NB4 (cell line): Measurements from ENCODE around the gene POM121L2.

Experiments
- DNase-seq: peaks from one replicate; pipeline ENCODE4 v3.0.0; 2010; ENCODE audit warnings: low read depth
- H3K4me3 ChIP-seq: one replicate; pipeline ENCODE4 v1.5.1; 2011; ENCODE audit warnings: mild to moderate bottlenecking, low read depth, low read length, moderate library complexity
- MYC ChIP-seq: IDR thresholded peaks from 2 replicates; pipeline ENCODE4 v1.6.1; 2011; ENCODE audit warnings: low read depth, low read length
- POLR2A ChIP-seq: IDR thresholded peaks from 2 replicates; pipeline ENCODE4 v1.6.1; 2011; ENCODE audit warnings: mild to moderate bottlenecking; ENCODE audit not compliant: insufficient read length; ENCODE audit errors: extremely low read depth
- TF ChIP-seq, protein P1 (sequence below): IDR thresholded peaks from 2 replicates; pipeline ENCODE4 v1.6.1; 2011; ENCODE audit warnings: low read depth, low read length
- TF ChIP-seq, protein P2 (sequence below): IDR thresholded peaks from one replicate; pipeline ENCODE4 v1.5.1; 2012; ENCODE audit warnings: low read depth, low read length

Gene POM121L2

DNA sequence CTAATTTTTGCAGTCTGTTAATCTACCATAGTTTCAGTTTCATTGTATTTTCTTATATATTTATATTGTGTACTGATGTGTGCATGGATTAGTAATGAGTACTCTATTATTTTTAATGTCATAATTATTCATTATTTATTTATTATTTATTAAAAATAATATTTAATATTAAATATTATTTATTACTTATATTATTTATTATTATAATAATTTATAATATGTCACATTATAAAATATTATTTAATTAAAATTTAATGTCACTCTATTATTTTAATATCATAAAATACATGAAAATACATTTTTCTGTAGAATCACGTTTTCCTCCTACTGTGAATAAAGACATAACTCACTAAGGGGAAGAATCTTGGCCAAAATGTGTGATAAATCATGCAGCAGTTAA lies 30.5 kb downstream of the POM121L2 start:
- H3K4me3 ChIP-seq: peak overlapping the region; percentile 28
- TF ChIP-seq, protein P1, sequence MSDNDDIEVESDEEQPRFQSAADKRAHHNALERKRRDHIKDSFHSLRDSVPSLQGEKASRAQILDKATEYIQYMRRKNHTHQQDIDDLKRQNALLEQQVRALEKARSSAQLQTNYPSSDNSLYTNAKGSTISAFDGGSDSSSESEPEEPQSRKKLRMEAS: no peak
- TF ChIP-seq POLR2A (no peak), MYC (no peak)
- TF ChIP-seq, protein P2, sequence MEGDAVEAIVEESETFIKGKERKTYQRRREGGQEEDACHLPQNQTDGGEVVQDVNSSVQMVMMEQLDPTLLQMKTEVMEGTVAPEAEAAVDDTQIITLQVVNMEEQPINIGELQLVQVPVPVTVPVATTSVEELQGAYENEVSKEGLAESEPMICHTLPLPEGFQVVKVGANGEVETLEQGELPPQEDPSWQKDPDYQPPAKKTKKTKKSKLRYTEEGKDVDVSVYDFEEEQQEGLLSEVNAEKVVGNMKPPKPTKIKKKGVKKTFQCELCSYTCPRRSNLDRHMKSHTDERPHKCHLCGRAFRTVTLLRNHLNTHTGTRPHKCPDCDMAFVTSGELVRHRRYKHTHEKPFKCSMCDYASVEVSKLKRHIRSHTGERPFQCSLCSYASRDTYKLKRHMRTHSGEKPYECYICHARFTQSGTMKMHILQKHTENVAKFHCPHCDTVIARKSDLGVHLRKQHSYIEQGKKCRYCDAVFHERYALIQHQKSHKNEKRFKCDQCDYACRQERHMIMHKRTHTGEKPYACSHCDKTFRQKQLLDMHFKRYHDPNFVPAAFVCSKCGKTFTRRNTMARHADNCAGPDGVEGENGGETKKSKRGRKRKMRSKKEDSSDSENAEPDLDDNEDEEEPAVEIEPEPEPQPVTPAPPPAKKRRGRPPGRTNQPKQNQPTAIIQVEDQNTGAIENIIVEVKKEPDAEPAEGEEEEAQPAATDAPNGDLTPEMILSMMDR: no peak
- no peak for DNase-seq

DNA sequence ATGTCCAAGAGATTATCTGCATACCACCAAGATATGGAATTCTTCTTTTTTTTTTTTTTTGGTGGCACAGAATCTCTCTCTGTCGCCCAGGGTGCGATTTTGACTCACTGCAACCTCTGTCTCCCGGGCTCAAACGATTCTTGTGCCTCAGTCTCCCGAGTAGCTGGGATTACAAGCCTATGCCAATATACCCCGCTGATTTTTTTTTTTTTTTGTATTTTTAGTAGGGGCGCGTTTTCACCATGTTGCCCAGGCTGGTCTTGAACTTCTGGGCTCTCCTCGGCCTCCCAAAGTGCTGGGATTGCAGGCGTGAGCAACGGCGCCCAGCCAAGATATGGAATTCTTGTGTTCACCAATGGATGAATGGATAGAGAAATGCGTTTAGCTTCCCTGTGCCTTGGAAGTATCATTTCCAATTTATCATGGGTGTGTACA lies 31.0 kb downstream of the POM121L2 start:
- peak overlapping the region; percentile 61 for H3K4me3 ChIP-seq
- TF ChIP-seq MYC (no peak), POLR2A (no peak)
- TF ChIP-seq, protein P2: no peak
- TF ChIP-seq, protein P1: no peak
- no peak for DNase-seq

DNA sequence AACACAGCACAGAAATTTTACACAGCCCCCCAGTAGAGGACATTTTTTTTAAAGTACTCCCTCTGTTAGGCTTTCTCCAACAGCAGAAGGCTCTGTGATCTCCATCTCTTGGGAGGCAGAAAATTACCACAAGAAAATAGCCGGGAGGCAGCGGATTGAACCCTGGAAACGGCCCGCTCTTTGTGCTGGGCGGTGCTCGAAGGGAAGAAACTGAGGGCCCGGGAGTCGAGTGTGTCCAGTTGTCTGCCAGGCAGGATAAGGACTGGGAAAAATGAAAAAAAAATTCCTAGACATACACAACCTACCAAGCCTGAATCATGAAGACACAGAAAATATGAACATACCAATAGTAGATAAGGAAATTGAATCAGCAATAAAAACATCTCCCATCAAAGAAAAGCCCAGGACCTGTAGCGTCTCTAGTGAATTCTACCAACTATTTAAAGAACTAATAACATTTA lies 31.5 kb downstream of the POM121L2 start:
- peak overlapping the region; percentile 61 for H3K4me3 ChIP-seq
- TF ChIP-seq MYC (no peak), POLR2A (no peak)
- TF ChIP-seq, protein P2: no peak
- TF ChIP-seq, protein P1: no peak
- DNase-seq: no peak

DNA sequence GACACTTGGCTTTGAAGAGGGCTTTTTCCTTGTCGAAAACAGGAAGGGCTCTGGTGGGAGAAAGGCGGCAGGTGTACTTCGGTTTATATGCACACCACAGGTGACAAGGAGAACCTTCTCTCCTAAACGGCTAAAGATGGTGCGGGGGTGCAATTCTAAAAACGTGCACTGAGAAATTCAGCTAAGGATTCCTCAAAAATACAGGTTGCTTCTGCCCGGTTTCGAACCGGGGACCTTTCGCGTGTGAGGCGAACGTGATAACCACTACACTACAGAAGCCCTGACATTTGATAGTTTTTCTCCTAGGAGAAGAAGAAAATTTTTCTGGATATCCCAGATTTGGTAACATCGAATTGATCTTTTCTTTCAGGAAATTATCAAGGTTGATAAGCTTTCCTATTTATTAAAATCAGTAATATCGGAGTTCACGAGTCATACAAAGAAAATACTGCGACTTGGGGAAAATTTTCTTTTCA lies 32.0 kb downstream of the POM121L2 start:
- TF ChIP-seq, protein P2: no peak
- 0 out of 2 replicates have a peak, but pooled peaks have one; percentile 12 for TF ChIP-seq MYC
- H3K4me3 ChIP-seq: peak overlapping the region; percentile 61
- peak; percentile 71 for DNase-seq

DNA sequence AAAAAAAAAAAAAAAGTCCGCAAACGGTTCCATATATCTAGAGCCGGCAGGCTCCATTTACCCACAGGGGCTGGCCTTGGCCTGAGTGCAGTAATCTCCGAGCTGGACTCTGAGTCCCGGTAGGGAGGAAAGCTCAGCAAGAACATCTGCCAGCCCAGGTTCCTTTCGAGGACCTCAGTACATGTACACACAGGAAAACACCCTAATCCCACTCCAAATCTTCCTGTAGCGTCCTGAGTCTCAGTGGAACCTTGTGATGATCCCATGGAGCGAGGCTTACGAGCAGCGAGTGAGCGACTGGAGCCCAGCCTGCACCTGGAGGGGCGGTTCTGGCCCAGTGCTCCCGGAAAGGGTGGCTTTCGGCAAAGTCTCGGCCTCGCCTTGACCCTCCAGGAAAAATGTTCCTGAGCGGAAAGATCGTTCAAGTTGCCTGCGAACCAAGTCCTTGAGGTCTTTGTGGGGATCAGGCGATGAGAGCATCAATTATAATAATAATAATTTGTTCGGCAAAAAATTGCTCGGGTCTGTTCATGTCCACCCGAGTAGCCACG lies 32.5 kb downstream of the POM121L2 start:
- no peak for DNase-seq
- no peak overlapping the region for H3K4me3 ChIP-seq
- TF ChIP-seq POLR2A: no peak
- TF ChIP-seq, protein P2: no peak
- TF ChIP-seq, protein P1: no peak
